Thoracic aorta (tissue), 2 donors: ENCODE measurements around the gene ADAMTS17. TPM values are rescaled to one million over a fixed set of nuclear protein-coding genes. Genes with fewer than 3 reads are reported as not detected.
"Not testable (repeated sequence)": the region's sequence is repeated elsewhere in the genome, so short reads cannot be mapped to it uniquely, and the experiment has no call there.

ENCODE experiments used
- ATAC-seq: fragments of 150-250 bp; one replicate; pipeline ENCODE4 v1.8.0; 2017; ENCODE audit warnings: low read depth; ENCODE audit not compliant: insufficient number of reproducible peaks, low FRiP score
- DNase-seq: peaks from one replicate; pipeline ENCODE4 v3.0.0-alpha.2; 2020; ENCODE audit warnings: low spot score
- H3K27ac ChIP-seq, 2 donors: fragments of 200-600 bp; sonication (generic); 1 replicate in 1 of 2; 2 replicates in 1 of 2; pipeline ENCODE4 v1.5.1; 2016; ENCODE audit warnings: mild to moderate bottlenecking in 2 of 2, moderate library complexity in 2 of 2
- H3K27me3 ChIP-seq: fragments of 200-600 bp; sonication (generic); replicated peaks from 2 replicates; pipeline ENCODE4 v1.6.0; 2016; ENCODE audit warnings: mild to moderate bottlenecking; ENCODE audit not compliant: insufficient read depth
- H3K36me3 ChIP-seq: fragments of 200-600 bp; sonication (generic); one replicate; pipeline ENCODE4 v1.5.1; 2016
- H3K4me1 ChIP-seq, 2 donors: fragments of 200-600 bp; sonication (generic); 1 replicate in 1 of 2; 2 replicates in 1 of 2; pipeline versions ENCODE4 v1.5.1 to v1.6.0; 2016; ENCODE audit warnings: low read depth in 2 of 2, mild to moderate bottlenecking in 1 of 2; ENCODE audit not compliant: control insufficient read depth in 1 of 2
- H3K4me3 ChIP-seq: fragments of 200-600 bp; sonication (generic); 2 replicates; pipeline ENCODE4 v1.5.1; 2016; ENCODE audit warnings: mild to moderate bottlenecking
- H3K9me3 ChIP-seq: fragments of 200-600 bp; sonication (generic); 2 replicates; pipeline ENCODE4 v1.5.1; 2016
- total RNA-seq, 2 donors: library from RNA; depleted of rRNA; stranded (reverse); fragments of >200 nt; gene quantifications; one replicate each; pipeline versions ENCODE4 v1.1.0 to v1.2.3, GENCODE V29; 2016
- TF ChIP-seq, protein P1 (sequence below): fragments of 200-600 bp; sonication (generic); IDR thresholded peaks from one replicate; pipeline ENCODE4 v1.5.1; 2019; ENCODE audit warnings: antibody characterized with exemption

Gene ADAMTS17
- total RNA-seq, 2 donors from 2014 or later: 2.8 to 8.1 TPM

DNA sequence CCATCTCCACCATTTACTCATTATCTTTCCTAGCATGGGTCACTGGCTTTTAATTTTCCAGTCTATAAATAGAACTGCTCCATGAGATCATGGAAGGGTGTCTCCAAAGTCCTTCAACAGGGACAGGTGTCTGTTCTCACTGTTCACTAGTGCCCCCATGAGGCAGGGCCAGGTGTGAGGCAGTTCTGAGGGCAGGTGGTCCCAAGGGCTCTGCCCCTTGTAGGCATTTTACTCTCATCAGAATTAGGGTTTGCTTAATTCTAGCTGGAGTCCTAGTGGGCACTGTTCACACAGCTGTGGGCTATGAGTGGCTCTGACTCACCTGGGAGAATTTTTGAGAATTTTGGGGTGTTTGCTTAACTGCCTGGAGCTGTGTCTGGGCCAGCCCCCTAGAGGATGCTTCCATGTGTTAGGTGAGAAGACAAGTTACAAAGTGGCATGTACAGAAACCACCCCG, 360.6 kb downstream of the ADAMTS17 start:
- no peak overlapping the region for H3K4me3 ChIP-seq
- no peaks in the 10 kb centered on the region for H3K4me1 ChIP-seq
- no peak for DNase-seq
- H3K36me3 ChIP-seq: no peaks in the 10 kb centered on the region
- H3K9me3 ChIP-seq: no peaks in the 10 kb centered on the region
- no peak overlapping the region for H3K27ac ChIP-seq
- TF ChIP-seq, protein P1, sequence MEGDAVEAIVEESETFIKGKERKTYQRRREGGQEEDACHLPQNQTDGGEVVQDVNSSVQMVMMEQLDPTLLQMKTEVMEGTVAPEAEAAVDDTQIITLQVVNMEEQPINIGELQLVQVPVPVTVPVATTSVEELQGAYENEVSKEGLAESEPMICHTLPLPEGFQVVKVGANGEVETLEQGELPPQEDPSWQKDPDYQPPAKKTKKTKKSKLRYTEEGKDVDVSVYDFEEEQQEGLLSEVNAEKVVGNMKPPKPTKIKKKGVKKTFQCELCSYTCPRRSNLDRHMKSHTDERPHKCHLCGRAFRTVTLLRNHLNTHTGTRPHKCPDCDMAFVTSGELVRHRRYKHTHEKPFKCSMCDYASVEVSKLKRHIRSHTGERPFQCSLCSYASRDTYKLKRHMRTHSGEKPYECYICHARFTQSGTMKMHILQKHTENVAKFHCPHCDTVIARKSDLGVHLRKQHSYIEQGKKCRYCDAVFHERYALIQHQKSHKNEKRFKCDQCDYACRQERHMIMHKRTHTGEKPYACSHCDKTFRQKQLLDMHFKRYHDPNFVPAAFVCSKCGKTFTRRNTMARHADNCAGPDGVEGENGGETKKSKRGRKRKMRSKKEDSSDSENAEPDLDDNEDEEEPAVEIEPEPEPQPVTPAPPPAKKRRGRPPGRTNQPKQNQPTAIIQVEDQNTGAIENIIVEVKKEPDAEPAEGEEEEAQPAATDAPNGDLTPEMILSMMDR: no peak
- no peaks in the 10 kb centered on the region for H3K27me3 ChIP-seq
- no peak for ATAC-seq

DNA sequence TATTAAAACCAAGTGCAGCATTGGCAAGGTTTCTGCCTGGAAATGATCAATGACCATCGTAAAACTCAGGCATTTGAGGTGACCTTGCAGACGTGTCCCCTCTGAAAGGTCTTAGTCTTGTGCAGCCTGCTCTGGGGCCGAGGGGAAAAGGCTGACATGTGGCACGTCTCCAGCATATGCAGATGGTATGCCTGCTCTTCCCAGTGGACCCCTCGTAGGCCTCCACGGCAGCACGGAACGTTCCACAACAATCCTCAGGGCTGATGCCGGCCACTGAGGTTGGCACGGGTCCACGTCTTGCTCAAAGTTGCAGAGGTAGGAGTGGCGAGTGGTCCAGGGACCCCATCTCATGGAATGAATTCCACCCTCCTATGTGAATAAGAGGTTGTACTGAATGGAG, 361.0 kb downstream of the ADAMTS17 start:
- Histone ChIP-seq H3K36me3 (no peaks in the 10 kb centered on the region), H3K27me3 (no peaks in the 10 kb centered on the region), H3K4me1 (no peaks in the 10 kb centered on the region), H3K9me3 (no peaks in the 10 kb centered on the region), H3K4me3 (no peak overlapping the region), H3K27ac (no peak overlapping the region)
- no peak for ATAC-seq
- TF ChIP-seq, protein P1: no peak
- DNase-seq: no peak

DNA sequence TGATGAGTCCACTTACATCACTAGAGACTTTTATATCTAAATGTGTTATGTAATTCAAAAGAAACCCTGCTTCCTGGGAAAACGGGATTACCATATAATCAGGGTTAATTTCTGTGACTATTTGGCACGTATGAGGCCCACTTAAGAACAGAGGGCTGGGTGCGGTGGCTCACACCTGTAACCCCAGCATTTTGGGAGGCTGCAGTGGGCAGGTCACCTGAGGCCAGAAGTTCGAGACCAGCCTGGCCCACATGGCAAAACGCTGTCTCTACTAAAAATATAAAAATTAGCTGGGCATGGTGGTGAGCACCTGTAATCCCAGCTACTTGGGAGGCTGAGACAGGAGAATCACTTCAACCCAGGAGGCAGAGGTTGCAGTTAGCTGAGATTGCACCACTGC, 361.9 kb downstream of the ADAMTS17 start:
- not testable (repeated sequence) for H3K27ac ChIP-seq, H3K4me1 ChIP-seq, H3K27me3 ChIP-seq, H3K9me3 ChIP-seq, ATAC-seq, H3K4me3 ChIP-seq, DNase-seq, H3K36me3 ChIP-seq

DNA sequence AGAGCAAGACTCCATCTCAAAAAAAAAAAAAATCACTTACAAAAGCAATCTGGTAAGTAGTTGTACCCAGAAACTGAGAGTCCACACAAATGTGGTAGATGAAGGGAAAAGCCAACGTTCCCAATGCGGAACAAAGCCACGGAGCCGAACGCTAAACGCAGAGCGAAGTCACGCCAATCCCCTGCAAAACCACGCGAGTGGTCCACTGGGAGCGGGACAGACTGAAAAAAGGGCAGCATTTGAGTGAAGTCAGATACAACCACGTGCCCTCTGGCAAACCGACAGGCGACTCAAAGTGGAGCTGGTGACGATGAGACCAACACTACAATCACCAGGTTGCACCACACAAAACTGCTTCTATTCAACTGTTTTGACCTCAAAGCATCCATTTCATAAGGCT, 362.4 kb downstream of the ADAMTS17 start:
- TF ChIP-seq, protein P1: no peak
- Histone ChIP-seq H3K9me3 (no peaks in the 10 kb centered on the region), H3K27me3 (no peaks in the 10 kb centered on the region), H3K4me3 (no peak overlapping the region), H3K36me3 (no peaks in the 10 kb centered on the region), H3K27ac (no peak overlapping the region), H3K4me1 (no peaks in the 10 kb centered on the region)
- DNase-seq (no peak), ATAC-seq (no peak)

DNA sequence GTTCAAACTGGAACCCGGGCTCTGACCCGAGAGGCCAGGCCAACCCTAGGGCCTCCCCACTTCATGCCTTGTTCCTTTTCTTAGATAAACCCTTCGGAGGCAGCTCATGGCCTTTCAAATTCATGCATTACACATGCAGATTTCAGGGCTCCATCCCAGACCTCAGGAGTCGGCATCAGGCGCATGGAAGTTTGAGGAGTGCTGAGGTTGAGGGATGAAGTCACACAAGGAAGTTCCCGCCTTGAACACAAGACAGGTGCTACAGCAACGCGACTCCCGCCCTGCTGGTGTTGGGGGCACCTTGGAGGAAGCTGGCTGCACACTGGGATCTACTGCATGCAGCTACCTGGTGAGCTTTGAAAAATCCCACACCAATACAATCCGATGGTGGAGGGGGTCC, 363.3 kb downstream of the ADAMTS17 start:
- Histone ChIP-seq H3K27ac (no peak overlapping the region), H3K36me3 (no peaks in the 10 kb centered on the region), H3K9me3 (no peaks in the 10 kb centered on the region), H3K27me3 (no peaks in the 10 kb centered on the region), H3K4me3 (no peak overlapping the region), H3K4me1 (no peaks in the 10 kb centered on the region)
- TF ChIP-seq, protein P1: no peak
- ATAC-seq (no peak), DNase-seq (no peak)

DNA sequence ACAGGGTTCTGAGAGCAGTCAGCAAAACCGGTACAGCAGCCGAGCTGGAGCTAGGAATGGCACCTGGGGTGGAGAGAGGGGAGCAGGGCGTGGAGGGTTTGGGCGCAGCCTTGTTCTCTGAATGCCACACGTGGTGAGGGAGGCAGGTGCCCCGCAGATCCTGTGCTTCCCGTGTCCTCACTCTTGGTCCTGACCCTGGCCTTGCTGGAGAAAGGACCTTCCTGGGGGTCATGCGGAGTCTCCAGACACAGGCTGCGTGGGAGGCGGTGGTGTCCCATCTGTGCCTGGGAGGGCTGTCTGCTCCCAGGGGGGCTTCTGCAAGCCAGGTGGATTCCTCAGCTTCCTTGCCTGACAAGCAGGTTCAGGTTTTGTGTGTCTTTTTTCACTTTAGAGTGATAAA, 363.8 kb downstream of the ADAMTS17 start:
- no peaks in the 10 kb centered on the region for H3K9me3 ChIP-seq
- ATAC-seq: no peak
- no peaks in the 10 kb centered on the region for H3K27me3 ChIP-seq
- TF ChIP-seq, protein P1: no peak
- no peak overlapping the region for H3K4me3 ChIP-seq
- no peak for DNase-seq
- no peaks in the 10 kb centered on the region for H3K4me1 ChIP-seq
- no peaks in the 10 kb centered on the region for H3K36me3 ChIP-seq
- H3K27ac ChIP-seq: no peak overlapping the region
